ENCODE results near the gene SDCCAG8. TPM values are rescaled to one million over a fixed set of nuclear protein-coding genes. Genes with fewer than 3 reads are reported as not detected.

The SDCCAG8 gene
- 48.5 and 51.9 TPM in 2 replicates for total RNA-seq

DNA sequence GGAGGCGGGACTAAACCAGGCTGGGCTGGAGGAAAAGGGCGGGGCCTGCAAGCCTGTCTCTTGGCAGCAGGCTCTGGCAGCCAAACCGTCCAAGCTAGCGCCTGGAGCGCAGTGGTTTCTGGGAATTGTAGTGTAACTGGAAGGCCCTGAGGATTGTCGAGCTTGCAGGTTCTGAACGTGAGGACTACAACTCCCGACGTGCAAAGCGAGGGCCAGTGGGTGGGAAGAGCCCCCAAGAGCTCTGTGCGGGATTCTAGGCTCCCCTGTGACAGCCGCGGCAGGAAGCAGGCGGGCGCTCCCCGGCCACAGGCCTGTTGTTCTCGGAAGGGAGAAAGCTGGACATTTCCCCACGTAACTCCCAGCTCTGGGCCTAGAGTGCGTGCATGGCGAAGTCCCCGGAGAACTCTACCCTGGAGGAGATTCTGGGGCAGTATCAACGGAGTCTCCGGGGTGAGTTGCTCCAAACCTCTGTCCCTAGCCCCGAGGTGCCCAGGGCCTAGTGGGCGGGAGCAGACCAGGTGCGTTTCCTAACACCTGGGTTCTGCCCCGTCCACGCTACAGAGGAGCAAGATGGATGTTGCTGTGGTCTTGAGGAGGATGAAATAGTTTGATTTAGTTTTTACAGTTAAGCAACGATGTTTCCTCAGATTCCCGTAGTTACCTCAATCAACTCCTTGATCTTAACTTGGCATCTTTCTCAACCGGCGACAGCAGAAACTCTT, at the start of gene SDCCAG8:
SDCCAG8 (plus strand) TSS at position 251 of the 722 bp plus-strand sequence; CDS start at position 384, 133 bp downstream.

DNA sequence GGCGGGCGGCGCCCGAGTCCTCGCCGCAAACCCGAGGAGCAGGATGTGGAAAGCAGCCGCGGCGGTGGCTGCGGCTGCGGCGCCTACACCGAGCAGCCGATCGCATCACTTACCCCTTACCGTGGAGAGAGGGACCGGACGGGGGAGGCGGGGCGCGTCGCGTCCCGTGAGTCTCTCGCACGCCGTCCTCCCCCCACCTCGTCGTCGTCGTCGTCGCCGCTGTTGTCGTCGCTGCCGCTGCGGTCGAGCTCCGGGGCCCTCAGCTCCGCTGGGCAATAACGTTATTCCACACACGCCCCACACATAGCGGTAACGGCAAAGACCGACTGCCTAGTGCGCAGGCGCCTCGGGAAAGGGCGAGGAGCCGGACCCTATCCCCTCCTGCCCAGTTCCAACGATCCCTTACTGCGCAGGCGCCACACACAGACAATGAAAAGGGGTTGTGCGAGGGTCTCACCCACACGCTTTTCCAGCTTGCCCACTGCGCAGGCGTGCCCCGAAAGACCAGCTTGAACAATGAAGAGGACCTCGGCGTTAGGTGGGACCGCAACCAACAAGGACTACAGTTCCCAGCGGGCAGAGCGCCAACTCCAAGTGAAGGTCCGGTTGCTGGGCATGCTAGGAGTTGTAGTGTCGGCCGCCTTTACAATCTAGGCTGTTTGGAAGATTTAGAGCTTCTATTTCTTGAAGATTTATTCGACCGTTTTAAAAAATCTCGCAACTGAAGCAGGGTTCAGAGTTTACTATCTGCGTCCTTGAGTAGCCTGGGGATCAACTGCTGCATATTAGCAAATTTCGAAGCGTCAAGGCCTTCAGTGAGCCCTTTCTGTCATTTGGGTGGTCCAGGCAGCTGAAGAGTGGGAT, 682 bp upstream of the SDCCAG8 start, which contains the start of gene CEP170:
CEP170 (minus strand) TSS at position 355 of the 864 bp plus-strand sequence. CDS start 30,001 bp downstream, outside the sequence.

Small RNA genes within 50 kb of the gene (small RNA-seq; reads per million reads assigned to genes)
- 1.5 reads per million, percentile 71 among the genes with 10 or more reads in this experiment for gene MIR4677

Other genes with a start within 250 kb of the SDCCAG8 start
- gene CEP170, start 760 bp upstream of the SDCCAG8 start, total RNA-seq: 224 and 228 TPM in 2 replicates

Data from vein endothelial cell (primary cell).